IPS DF 6.9 (cell line): ENCODE measurements around the gene COL2A1.

Experiments
- DNase-seq: peaks from one replicate; pipeline ENCODE4 v3.0.0-alpha.2; 2013; ENCODE audit warnings: low read depth, low spot score
- H3K27ac ChIP-seq: one replicate; pipeline ENCODE4 v1.5.1; 2013; ENCODE audit warnings: low read length, control low read depth
- H3K27me3 ChIP-seq: 2 replicates; pipeline ENCODE4 v1.6.1; 2013; ENCODE audit warnings: mild to moderate bottlenecking, low read length; ENCODE audit not compliant: control insufficient read depth, insufficient read depth
- H3K36me3 ChIP-seq: 2 replicates; pipeline ENCODE4 v1.6.1; 2013; ENCODE audit warnings: low read length; ENCODE audit not compliant: control insufficient read depth, insufficient read depth
- H3K4me1 ChIP-seq: 2 replicates; pipeline ENCODE4 v1.6.1; 2013; ENCODE audit warnings: low read length; ENCODE audit not compliant: control insufficient read depth, insufficient read depth
- H3K4me3 ChIP-seq: 2 replicates; pipeline ENCODE4 v1.5.1; 2013; ENCODE audit warnings: mild to moderate bottlenecking, low read length
- H3K9me3 ChIP-seq: 2 replicates; pipeline ENCODE4 v1.6.1; 2013; ENCODE audit warnings: low read length, inconsistent platforms; ENCODE audit not compliant: control insufficient read depth, insufficient read depth
- WGBS: extraction: QIAGEN DNeasy Blood & Tissue Kit; methylation state at CpG from one replicate; pipeline ENCODE4 v1.1.7; 2013; ENCODE audit warnings: mixed read lengths, missing lambda C conversion rate; ENCODE audit not compliant: insufficient read length, insufficient coverage; 5-methylcytosine and 5-hydroxymethylcytosine counted together

Gene COL2A1

GRCh38 chr12:48022676-48023385, 18.6 kb upstream of the COL2A1 start:
- peaks cover 80% of the 10 kb centered on the region for H3K27me3 ChIP-seq
- H3K9me3 ChIP-seq, result no peaks in the 10 kb centered on the region
- no peaks in the 10 kb centered on the region for H3K4me1 ChIP-seq
- no CpG with 5 or more reads among the region's 7 CpGs for WGBS
- no peaks in the 10 kb centered on the region for H3K36me3 ChIP-seq
- no peak for DNase-seq
- H3K27ac ChIP-seq, result no peak overlapping the region
- no peak overlapping the region for H3K4me3 ChIP-seq

DNA sequence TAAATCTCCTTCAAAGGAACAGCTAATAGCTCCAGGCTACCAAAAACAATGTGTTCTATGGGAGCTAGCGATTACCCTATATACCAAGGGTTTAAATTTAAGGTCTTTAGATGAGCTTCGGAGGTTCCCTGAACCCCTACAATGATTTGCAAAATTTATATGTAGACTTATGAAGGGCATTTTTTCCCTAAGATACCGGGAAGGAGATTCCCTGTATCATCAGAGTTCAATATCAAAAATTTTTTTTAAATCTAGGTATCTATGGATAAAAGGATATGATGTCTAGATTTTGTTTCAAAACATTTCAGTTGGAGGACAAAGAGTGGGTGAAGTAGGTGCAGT, 17.9 kb upstream of the COL2A1 start:
- no peak overlapping the region for H3K27ac ChIP-seq
- no peaks in the 10 kb centered on the region for H3K36me3 ChIP-seq
- peaks cover 80% of the 10 kb centered on the region for H3K27me3 ChIP-seq
- whole genome bisulfite sequencing, result no CpG with 5 or more reads among the region's 3 CpGs
- H3K4me1 ChIP-seq, result no peaks in the 10 kb centered on the region
- no peaks in the 10 kb centered on the region for H3K9me3 ChIP-seq
- DNase-seq, result no peak
- H3K4me3 ChIP-seq, result no peak overlapping the region

- no peaks in the 10 kb centered on the region for H3K36me3 ChIP-seq
- peaks cover 80% of the 10 kb centered on the region for H3K27me3 ChIP-seq
- H3K4me3 ChIP-seq, result no peak overlapping the region
- no peaks in the 10 kb centered on the region for H3K4me1 ChIP-seq
- no peak overlapping the region for H3K27ac ChIP-seq
- no CpG with 5 or more reads among the region's 5 CpGs for WGBS
- H3K9me3 ChIP-seq, result no peaks in the 10 kb centered on the region
- no peak for DNase-seq
Measured at GRCh38 chr12:48021485-48022179, 17.4 kb upstream of the COL2A1 start.

GRCh38 chr12:48019639-48020265, 15.5 kb upstream of the COL2A1 start:
- WGBS, result no CpG with 5 or more reads among the region's 3 CpGs
- no peak for DNase-seq
- Histone ChIP-seq H3K27me3 (peaks cover 81% of the 10 kb centered on the region), H3K36me3 (no peaks in the 10 kb centered on the region), H3K9me3 (no peaks in the 10 kb centered on the region), H3K4me3 (no peak overlapping the region), H3K4me1 (no peaks in the 10 kb centered on the region), H3K27ac (no peak overlapping the region)

GRCh38 chr12:48018618-48018995, 14.3 kb upstream of the COL2A1 start:
- Histone ChIP-seq H3K4me3 (no peak overlapping the region), H3K27me3 (peaks cover 80% of the 10 kb centered on the region), H3K4me1 (no peaks in the 10 kb centered on the region), H3K27ac (no peak overlapping the region), H3K36me3 (no peaks in the 10 kb centered on the region), H3K9me3 (no peaks in the 10 kb centered on the region)
- no CpG with 5 or more reads among the region's 4 CpGs for WGBS
- no peak for DNase-seq

GRCh38 chr12:48017921-48018617, 13.8 kb upstream of the COL2A1 start:
- DNase-seq, result no peak
- Histone ChIP-seq H3K27ac (no peak overlapping the region), H3K4me1 (no peaks in the 10 kb centered on the region), H3K27me3 (peaks cover 78% of the 10 kb centered on the region), H3K36me3 (no peaks in the 10 kb centered on the region), H3K9me3 (no peaks in the 10 kb centered on the region), H3K4me3 (no peak overlapping the region)
- no CpG with 5 or more reads among the region's 4 CpGs for WGBS

DNA sequence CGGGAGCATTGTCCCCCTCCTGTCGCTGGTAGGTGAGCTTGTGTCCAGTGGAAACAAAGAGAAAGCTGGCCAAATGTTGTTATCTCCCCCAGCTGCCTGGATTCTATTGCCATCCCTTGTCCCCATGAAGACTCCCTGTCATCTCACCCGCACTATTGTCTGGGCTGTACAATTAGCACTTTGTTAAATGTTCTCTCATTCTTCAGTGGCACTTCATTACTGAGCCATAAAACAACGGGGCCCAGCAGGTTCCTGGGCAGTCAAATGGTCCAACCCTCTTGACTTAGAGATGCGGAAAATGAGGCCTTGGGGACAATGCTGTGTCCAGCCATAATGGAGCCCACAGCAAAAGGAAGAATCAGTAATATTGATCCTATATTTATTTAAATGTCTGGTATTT, 13.2 kb upstream of the COL2A1 start:
- Histone ChIP-seq H3K4me3 (no peak overlapping the region), H3K27me3 (peaks cover 75% of the 10 kb centered on the region), H3K4me1 (no peaks in the 10 kb centered on the region), H3K9me3 (no peaks in the 10 kb centered on the region), H3K36me3 (no peaks in the 10 kb centered on the region), H3K27ac (no peak overlapping the region)
- no CpG with 5 or more reads among the region's 5 CpGs for WGBS
- DNase-seq, result no peak

- no peak for DNase-seq
- H3K36me3 ChIP-seq, result no peaks in the 10 kb centered on the region
- no peak overlapping the region for H3K4me3 ChIP-seq
- H3K27ac ChIP-seq, result no peak overlapping the region
- peaks cover 78% of the 10 kb centered on the region for H3K27me3 ChIP-seq
- H3K4me1 ChIP-seq, result no peaks in the 10 kb centered on the region
- H3K9me3 ChIP-seq, result no peaks in the 10 kb centered on the region
- WGBS, result no CpG with 5 or more reads among the region's 8 CpGs
Measured at GRCh38 chr12:48016373-48017020, 12.2 kb upstream of the COL2A1 start.

GRCh38 chr12:48015954-48016353, 11.7 kb upstream of the COL2A1 start:
- H3K27ac ChIP-seq, result no peak overlapping the region
- no peak for DNase-seq
- no peaks in the 10 kb centered on the region for H3K4me1 ChIP-seq
- H3K27me3 ChIP-seq, result peaks cover 80% of the 10 kb centered on the region
- H3K36me3 ChIP-seq, result no peaks in the 10 kb centered on the region
- no peak overlapping the region for H3K4me3 ChIP-seq
- no CpG with 5 or more reads among the region's 7 CpGs for WGBS
- H3K9me3 ChIP-seq, result no peaks in the 10 kb centered on the region

DNA sequence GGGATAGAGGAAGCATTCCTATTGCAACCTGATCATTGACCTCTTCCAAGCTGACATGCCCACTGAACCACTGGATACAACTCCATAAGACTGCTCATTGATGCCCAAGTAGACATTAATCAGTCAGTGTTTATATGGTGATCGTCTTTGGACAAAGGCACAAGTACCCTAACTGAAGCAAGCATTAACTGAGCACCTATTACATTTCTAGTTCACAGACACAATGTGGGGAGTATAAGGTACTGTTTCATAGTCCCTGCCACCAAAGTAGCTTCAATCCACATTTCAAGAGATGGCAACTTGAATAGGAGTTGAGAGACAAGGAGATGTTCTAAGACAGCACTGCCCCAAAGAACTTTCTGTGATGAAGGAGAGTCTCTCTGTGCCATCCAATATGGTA, 10.9 kb upstream of the COL2A1 start:
- Histone ChIP-seq H3K9me3 (no peaks in the 10 kb centered on the region), H3K27ac (no peak overlapping the region), H3K4me1 (no peaks in the 10 kb centered on the region), H3K27me3 (peaks cover 85% of the 10 kb centered on the region), H3K4me3 (no peak overlapping the region), H3K36me3 (no peaks in the 10 kb centered on the region)
- DNase-seq, result no peak
- WGBS, result no CpG with 5 or more reads among the region's 1 CpG
